ENCODE data around the gene IL34.
"Not testable (repeated sequence)": the region's sequence is repeated elsewhere in the genome, so short reads cannot be mapped to it uniquely, and the experiment has no call there.

The IL34 gene

DNA sequence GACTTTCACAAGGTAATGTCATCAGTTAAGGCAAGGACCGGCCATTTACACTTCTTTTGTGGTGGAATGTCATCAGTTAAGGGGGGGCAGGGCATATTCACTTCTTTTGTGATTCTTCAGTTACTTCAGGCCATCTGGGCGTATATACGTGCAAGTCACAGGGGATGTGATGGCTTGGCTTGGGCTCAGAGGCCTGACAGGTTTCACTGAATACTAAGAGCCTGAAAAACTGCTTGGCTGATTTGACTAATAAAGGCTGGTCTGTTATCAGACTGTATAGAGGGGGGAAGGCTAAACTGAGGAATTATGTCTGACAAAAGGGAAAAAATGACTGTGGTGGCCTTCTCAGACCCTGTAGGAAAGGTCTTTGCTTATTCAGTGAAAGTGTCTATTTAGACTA, 24.5 kb upstream of the IL34 start:
- H2BK12ac ChIP-seq (ENCODE audit: low read length); DNase-seq (ENCODE audit: low spot score); H3K4me3 ChIP-seq (ENCODE audit: low read length in 2 of 2); H3K4me2 ChIP-seq (ENCODE audit: insufficient read depth, low read length, poor library complexity, severe bottlenecking); H2BK5ac ChIP-seq (ENCODE audit: low read length); H3K4me1 ChIP-seq (ENCODE audit: control insufficient read depth in 2 of 2, insufficient read depth in 1 of 2, low read depth in 1 of 2, low read length in 2 of 2); H3K27ac ChIP-seq (replicated peaks; ENCODE audit: low read length); H3K79me1 ChIP-seq (ENCODE audit: low read depth, low read length); H2AFZ ChIP-seq (ENCODE audit: low read length); H2AK5ac ChIP-seq (ENCODE audit: low read depth, low read length); H4K91ac ChIP-seq (ENCODE audit: low read depth, low read length, poor library complexity); H4K8ac ChIP-seq (ENCODE audit: low read depth, low read length); H3K27me3 ChIP-seq (ENCODE audit: control insufficient read depth in 3 of 3, insufficient read depth in 3 of 3, low read depth in 1 of 3, low read length in 3 of 3); H3K14ac ChIP-seq (ENCODE audit: low read length); H3K4ac ChIP-seq (ENCODE audit: low read length); H2BK120ac ChIP-seq (ENCODE audit: low read depth, low read length); H3K9me3 ChIP-seq (replicated peaks in 1 of 2; ENCODE audit: control insufficient read depth in 2 of 2, insufficient read depth in 1 of 2, low read depth in 1 of 2, low read length in 2 of 2); H3K36me3 ChIP-seq (replicated peaks in 1 of 2; ENCODE audit: control insufficient read depth in 2 of 2, insufficient read depth in 2 of 2, low read length in 2 of 2); H3K18ac ChIP-seq (ENCODE audit: low read length); H3K23ac ChIP-seq (ENCODE audit: low read depth, low read length, poor library complexity); H3K9ac ChIP-seq (ENCODE audit: low read depth, low read length, poor library complexity); H2BK15ac ChIP-seq (ENCODE audit: low read length): not testable (repeated sequence)
- no CpG with 5 or more reads among the region's 3 CpGs for WGBS, 2 donors (ENCODE audit: extremely low coverage in 2 of 2, insufficient read length in 2 of 2, insufficient replicate concordance in 1 of 2)

DNA sequence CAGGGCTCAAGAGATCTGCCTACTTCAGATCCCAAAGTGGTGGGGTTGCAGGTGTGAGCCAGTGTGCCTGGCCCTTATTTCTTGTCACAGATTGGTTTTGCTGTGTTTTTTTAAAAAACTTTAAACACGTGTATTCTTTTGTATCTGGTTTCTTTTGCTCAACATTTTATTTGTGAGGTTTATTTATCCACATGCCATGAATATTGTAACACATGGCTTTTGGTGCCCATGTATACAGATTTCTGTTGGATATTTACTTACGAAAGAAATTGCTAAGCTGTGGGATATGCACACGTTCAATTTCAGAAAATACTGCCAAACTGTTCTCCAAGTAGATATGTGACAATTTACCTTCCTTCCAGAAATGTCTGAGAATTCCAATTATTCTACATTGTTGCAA, 18.7 kb upstream of the IL34 start:
- Histone ChIP-seq H2BK15ac (ENCODE audit: low read length) (no peak overlapping the region), H3K23ac (ENCODE audit: low read depth, low read length, poor library complexity) (no peak overlapping the region), H3K4me2 (ENCODE audit: insufficient read depth, low read length, poor library complexity, severe bottlenecking) (no peak overlapping the region), H4K91ac (ENCODE audit: low read depth, low read length, poor library complexity) (no peak overlapping the region), H3K79me1 (ENCODE audit: low read depth, low read length) (no peaks in the 10 kb centered on the region), H3K27me3 (ENCODE audit: control insufficient read depth in 3 of 3, insufficient read depth in 3 of 3, low read depth in 1 of 3, low read length in 3 of 3) (no peaks in the 10 kb centered on the region), H2AFZ (ENCODE audit: low read length) (no peak overlapping the region), H2BK12ac (ENCODE audit: low read length) (no peak overlapping the region), H2AK5ac (ENCODE audit: low read depth, low read length) (no peak overlapping the region), H3K4me3 (ENCODE audit: low read length in 2 of 2) (no peak overlapping the region), H2BK5ac (ENCODE audit: low read length) (no peak overlapping the region), H2BK120ac (ENCODE audit: low read depth, low read length) (no peak overlapping the region), H3K36me3 (replicated peaks in 1 of 2; ENCODE audit: control insufficient read depth in 2 of 2, insufficient read depth in 2 of 2, low read length in 2 of 2) (no peaks in the 10 kb centered on the region), H3K4ac (ENCODE audit: low read length) (no peak overlapping the region), H4K8ac (ENCODE audit: low read depth, low read length) (no peak overlapping the region), H3K4me1 (ENCODE audit: control insufficient read depth in 2 of 2, insufficient read depth in 1 of 2, low read depth in 1 of 2, low read length in 2 of 2) (peaks cover 0 to 5% of the 10 kb centered on the region in 2 donors), H3K27ac (replicated peaks; ENCODE audit: low read length) (no peak overlapping the region), H3K9me3 (replicated peaks in 1 of 2; ENCODE audit: control insufficient read depth in 2 of 2, insufficient read depth in 1 of 2, low read depth in 1 of 2, low read length in 2 of 2) (peaks cover 0 to 11% of the 10 kb centered on the region in 2 donors), H3K9ac (ENCODE audit: low read depth, low read length, poor library complexity) (no peak overlapping the region), H3K14ac (ENCODE audit: low read length) (no peak overlapping the region), H3K18ac (ENCODE audit: low read length) (no peak overlapping the region)
- no peak for DNase-seq (ENCODE audit: low spot score)
- no CpG with 5 or more reads among the region's 3 CpGs for WGBS, 2 donors (ENCODE audit: extremely low coverage in 2 of 2, insufficient read length in 2 of 2, insufficient replicate concordance in 1 of 2)

GRCh38 chr16:70630960-70631745, 15.2 kb upstream of the IL34 start:
- Histone ChIP-seq H2AFZ (ENCODE audit: low read length) (no peak overlapping the region), H3K9ac (ENCODE audit: low read depth, low read length, poor library complexity) (no peak overlapping the region), H3K18ac (ENCODE audit: low read length) (no peak overlapping the region), H3K27me3 (ENCODE audit: control insufficient read depth in 3 of 3, insufficient read depth in 3 of 3, low read depth in 1 of 3, low read length in 3 of 3) (no peaks in the 10 kb centered on the region), H3K4me1 (ENCODE audit: control insufficient read depth in 2 of 2, insufficient read depth in 1 of 2, low read depth in 1 of 2, low read length in 2 of 2) (peaks cover 3 to 13% of the 10 kb centered on the region in 2 donors), H3K36me3 (replicated peaks in 1 of 2; ENCODE audit: control insufficient read depth in 2 of 2, insufficient read depth in 2 of 2, low read length in 2 of 2) (no peaks in the 10 kb centered on the region), H3K4ac (ENCODE audit: low read length) (no peak overlapping the region), H3K4me3 (ENCODE audit: low read length in 2 of 2) (no peak overlapping the region), H4K8ac (ENCODE audit: low read depth, low read length) (no peak overlapping the region), H3K4me2 (ENCODE audit: insufficient read depth, low read length, poor library complexity, severe bottlenecking) (no peak overlapping the region), H3K23ac (ENCODE audit: low read depth, low read length, poor library complexity) (no peak overlapping the region), H3K27ac (replicated peaks; ENCODE audit: low read length) (no peak overlapping the region), H3K9me3 (replicated peaks in 1 of 2; ENCODE audit: control insufficient read depth in 2 of 2, insufficient read depth in 1 of 2, low read depth in 1 of 2, low read length in 2 of 2) (peaks cover 0 to 11% of the 10 kb centered on the region in 2 donors), H2BK120ac (ENCODE audit: low read depth, low read length) (no peak overlapping the region), H3K79me1 (ENCODE audit: low read depth, low read length) (no peaks in the 10 kb centered on the region), H3K14ac (ENCODE audit: low read length) (no peak overlapping the region), H2BK15ac (ENCODE audit: low read length) (no peak overlapping the region), H2BK12ac (ENCODE audit: low read length) (no peak overlapping the region), H4K91ac (ENCODE audit: low read depth, low read length, poor library complexity) (no peak overlapping the region), H2BK5ac (ENCODE audit: low read length) (no peak overlapping the region), H2AK5ac (ENCODE audit: low read depth, low read length) (no peak overlapping the region)
- WGBS, 2 donors (ENCODE audit: extremely low coverage in 2 of 2, insufficient read length in 2 of 2, insufficient replicate concordance in 1 of 2), result no CpG with 5 or more reads among the region's 3 CpGs
- no peak for DNase-seq (ENCODE audit: low spot score)

GRCh38 chr16:70632273-70632672, 14.1 kb upstream of the IL34 start:
- H3K9ac ChIP-seq (ENCODE audit: low read depth, low read length, poor library complexity), result no peak overlapping the region
- no peak overlapping the region for H3K14ac ChIP-seq (ENCODE audit: low read length)
- no peak overlapping the region for H3K27ac ChIP-seq (replicated peaks; ENCODE audit: low read length)
- no peak overlapping the region for H3K18ac ChIP-seq (ENCODE audit: low read length)
- no peak overlapping the region for H3K4me2 ChIP-seq (ENCODE audit: insufficient read depth, low read length, poor library complexity, severe bottlenecking)
- H3K79me1 ChIP-seq (ENCODE audit: low read depth, low read length), result no peaks in the 10 kb centered on the region
- peak overlapping the region; percentile 46 for H2AFZ ChIP-seq (ENCODE audit: low read length)
- H2BK5ac ChIP-seq (ENCODE audit: low read length), result no peak overlapping the region
- H3K4me3 ChIP-seq (ENCODE audit: low read length in 2 of 2), result no peak overlapping the region
- no peaks in the 10 kb centered on the region for H3K36me3 ChIP-seq (replicated peaks in 1 of 2; ENCODE audit: control insufficient read depth in 2 of 2, insufficient read depth in 2 of 2, low read length in 2 of 2)
- no peaks in the 10 kb centered on the region for H3K27me3 ChIP-seq (ENCODE audit: control insufficient read depth in 3 of 3, insufficient read depth in 3 of 3, low read depth in 1 of 3, low read length in 3 of 3)
- no peak overlapping the region for H2BK12ac ChIP-seq (ENCODE audit: low read length)
- H3K4me1 ChIP-seq (ENCODE audit: control insufficient read depth in 2 of 2, insufficient read depth in 1 of 2, low read depth in 1 of 2, low read length in 2 of 2), result peaks cover 3 to 15% of the 10 kb centered on the region in 2 donors
- H3K4ac ChIP-seq (ENCODE audit: low read length), result no peak overlapping the region
- no peak overlapping the region for H2BK15ac ChIP-seq (ENCODE audit: low read length)
- H2BK120ac ChIP-seq (ENCODE audit: low read depth, low read length), result no peak overlapping the region
- peaks cover 0 to 11% of the 10 kb centered on the region in 2 donors for H3K9me3 ChIP-seq (replicated peaks in 1 of 2; ENCODE audit: control insufficient read depth in 2 of 2, insufficient read depth in 1 of 2, low read depth in 1 of 2, low read length in 2 of 2)
- H4K91ac ChIP-seq (ENCODE audit: low read depth, low read length, poor library complexity), result no peak overlapping the region
- WGBS, 2 donors (ENCODE audit: extremely low coverage in 2 of 2, insufficient read length in 2 of 2, insufficient replicate concordance in 1 of 2), result no CpG with 5 or more reads among the region's 5 CpGs
- no peak for DNase-seq (ENCODE audit: low spot score)
- H2AK5ac ChIP-seq (ENCODE audit: low read depth, low read length), result no peak overlapping the region
- no peak overlapping the region for H3K23ac ChIP-seq (ENCODE audit: low read depth, low read length, poor library complexity)
- H4K8ac ChIP-seq (ENCODE audit: low read depth, low read length), result no peak overlapping the region

All from neuronal stem cell (in vitro differentiated cells).